Activated T-helper 17 cell treated with anti-CD3 and anti-CD28 coated beads, Interleukin-2, amount 50 U/mL, for 72 hours (primary cell): ENCODE data around the gene CAPN9. TPM values are rescaled to one million over a fixed set of nuclear protein-coding genes. Genes with fewer than 3 reads are reported as not detected.
"Not testable (repeated sequence)": the region's sequence is repeated elsewhere in the genome, so short reads cannot be mapped to it uniquely, and the experiment has no call there.

Experiments used
- ATAC-seq: fragments of 150-1000 bp; cut with Tn5 transposase; replicated peaks from 2 replicates; pipeline ENCODE4 v1.10.0; 2021; ENCODE audit warnings: mild to moderate bottlenecking, moderate library complexity
- H3K27ac Mint-ChIP-seq: one replicate; pipeline ENCODE4 v1.8.0; 2022; ENCODE audit warnings: mixed read lengths
- H3K27me3 Mint-ChIP-seq: one replicate; pipeline ENCODE4 v1.8.0; 2022; ENCODE audit warnings: mixed read lengths
- H3K36me3 Mint-ChIP-seq: one replicate; pipeline ENCODE4 v1.8.0; 2022; ENCODE audit warnings: low read depth, mild to moderate bottlenecking, mixed read lengths
- H3K4me1 Mint-ChIP-seq: one replicate; pipeline ENCODE4 v1.8.0; 2022; ENCODE audit warnings: mixed read lengths
- H3K4me3 Mint-ChIP-seq: one replicate; pipeline ENCODE4 v1.8.0; 2022; ENCODE audit warnings: mild to moderate bottlenecking, mixed read lengths
- H3K9me3 Mint-ChIP-seq: one replicate; pipeline ENCODE4 v1.8.0; 2022; ENCODE audit warnings: mixed read lengths
- total RNA-seq, 2 donors: library from RNA; stranded (reverse); gene quantifications; one replicate each; pipeline ENCODE4 v1.2.3, GENCODE V29; 2022

CAPN9 gene
- total RNA-seq, 2 donors from 2014 or later: not detected

GRCh38 chr1:230706887-230707731 is 40.1 kb upstream of the CAPN9 start:
- H3K9me3 Mint-ChIP-seq: no peaks in the 10 kb centered on the region
- no peak overlapping the region for H3K27ac Mint-ChIP-seq
- H3K27me3 Mint-ChIP-seq: peaks cover 3% of the 10 kb centered on the region
- ATAC-seq: no peak
- H3K36me3 Mint-ChIP-seq: no peaks in the 10 kb centered on the region
- peaks cover 5% of the 10 kb centered on the region for H3K4me1 Mint-ChIP-seq
- H3K4me3 Mint-ChIP-seq: no peak overlapping the region

GRCh38 chr1:230707732-230708630 is 39.2 kb upstream of the CAPN9 start:
- Mint-ChIP-seq H3K9me3 (no peaks in the 10 kb centered on the region), H3K27me3 (peaks cover 6% of the 10 kb centered on the region), H3K4me3 (no peak overlapping the region), H3K36me3 (no peaks in the 10 kb centered on the region), H3K4me1 (peaks cover 5% of the 10 kb centered on the region), H3K27ac (no peak overlapping the region)
- ATAC-seq: no peak

GRCh38 chr1:230708631-230709580 is 38.3 kb upstream of the CAPN9 start:
- Mint-ChIP-seq H3K4me3 (no peak overlapping the region), H3K36me3 (no peaks in the 10 kb centered on the region), H3K27ac (no peak overlapping the region)

GRCh38 chr1:230709619-230710542 is 37.3 kb upstream of the CAPN9 start:
- H3K36me3 Mint-ChIP-seq: no peaks in the 10 kb centered on the region
- H3K27me3 Mint-ChIP-seq: peaks cover 11% of the 10 kb centered on the region
- no peak for ATAC-seq
- H3K27ac Mint-ChIP-seq: no peak overlapping the region
- H3K9me3 Mint-ChIP-seq: no peaks in the 10 kb centered on the region
- peaks cover 5% of the 10 kb centered on the region for H3K4me1 Mint-ChIP-seq
- no peak overlapping the region for H3K4me3 Mint-ChIP-seq

More at GRCh38 chr1:230708631-230709580, 38.3 kb upstream of the CAPN9 start:
- Mint-ChIP-seq H3K9me3 (no peaks in the 10 kb centered on the region), H3K4me1 (peaks cover 5% of the 10 kb centered on the region), H3K27me3 (peaks cover 8% of the 10 kb centered on the region)
- no peak for ATAC-seq

- peaks cover 11% of the 10 kb centered on the region for H3K27me3 Mint-ChIP-seq
- ATAC-seq: no peak
- H3K4me3 Mint-ChIP-seq: no peak overlapping the region
- H3K4me1 Mint-ChIP-seq: peaks cover 5% of the 10 kb centered on the region
- H3K36me3 Mint-ChIP-seq: no peaks in the 10 kb centered on the region
- H3K9me3 Mint-ChIP-seq: peaks cover under 1% of the 10 kb centered on the region
- H3K27ac Mint-ChIP-seq: no peak overlapping the region
Measured at GRCh38 chr1:230710543-230710904, 36.7 kb upstream of the CAPN9 start.

- H3K27me3 Mint-ChIP-seq: peaks cover 11% of the 10 kb centered on the region
- peaks cover 4% of the 10 kb centered on the region for H3K9me3 Mint-ChIP-seq
- H3K27ac Mint-ChIP-seq: no peak overlapping the region
- peaks cover 5% of the 10 kb centered on the region for H3K4me1 Mint-ChIP-seq
- H3K4me3 Mint-ChIP-seq: no peak overlapping the region
- H3K36me3 Mint-ChIP-seq: no peaks in the 10 kb centered on the region
- ATAC-seq: no peak
Measured at GRCh38 chr1:230711245-230711644, 35.9 kb upstream of the CAPN9 start.

GRCh38 chr1:230712470-230712942 is 34.7 kb upstream of the CAPN9 start:
- H3K27ac Mint-ChIP-seq: no peak overlapping the region
- no peaks in the 10 kb centered on the region for H3K36me3 Mint-ChIP-seq
- peaks cover 15% of the 10 kb centered on the region for H3K27me3 Mint-ChIP-seq

GRCh38 chr1:230713138-230713537 is 34.0 kb upstream of the CAPN9 start:
- H3K27me3 Mint-ChIP-seq: peaks cover 13% of the 10 kb centered on the region

More at GRCh38 chr1:230712470-230712942, 34.7 kb upstream of the CAPN9 start:
- H3K9me3 Mint-ChIP-seq: peaks cover 8% of the 10 kb centered on the region
- peaks cover 4% of the 10 kb centered on the region for H3K4me1 Mint-ChIP-seq
- no peak for ATAC-seq
- H3K4me3 Mint-ChIP-seq: no peak overlapping the region

GRCh38 chr1:230713547-230713914 is 33.7 kb upstream of the CAPN9 start:
- no peak overlapping the region for H3K27ac Mint-ChIP-seq
- H3K9me3 Mint-ChIP-seq: peaks cover 8% of the 10 kb centered on the region
- no peaks in the 10 kb centered on the region for H3K36me3 Mint-ChIP-seq
- H3K27me3 Mint-ChIP-seq: peaks cover 16% of the 10 kb centered on the region
- no peaks in the 10 kb centered on the region for H3K4me1 Mint-ChIP-seq
- no peak for ATAC-seq
- H3K4me3 Mint-ChIP-seq: no peak overlapping the region

More at GRCh38 chr1:230713138-230713537, 34.0 kb upstream of the CAPN9 start:
- no peak for ATAC-seq
- no peak overlapping the region for H3K27ac Mint-ChIP-seq
- no peak overlapping the region for H3K4me3 Mint-ChIP-seq
- peaks cover 8% of the 10 kb centered on the region for H3K9me3 Mint-ChIP-seq
- H3K4me1 Mint-ChIP-seq: no peaks in the 10 kb centered on the region
- no peaks in the 10 kb centered on the region for H3K36me3 Mint-ChIP-seq

- H3K4me1 Mint-ChIP-seq: no peaks in the 10 kb centered on the region
- peaks cover 17% of the 10 kb centered on the region for H3K27me3 Mint-ChIP-seq
- no peak within 1 kb of the TSS for H3K27ac Mint-ChIP-seq
- no peaks in the 10 kb centered on the region for H3K36me3 Mint-ChIP-seq
- H3K4me3 Mint-ChIP-seq: no peak within 1 kb of the TSS
- H3K9me3 Mint-ChIP-seq: peaks cover 8% of the 10 kb centered on the region
- ATAC-seq: no peak
Measured at GRCh38 chr1:230713915-230714764, 33.0 kb upstream of the CAPN9 start, which contains the start of gene AGT. AGT (minus strand) TSS chr1:230714122; CDS start chr1:230710823, 3,299 bp downstream.

GRCh38 chr1:230715510-230715909 is 31.7 kb upstream of the CAPN9 start:
- no peak for ATAC-seq
- Mint-ChIP-seq H3K9me3 (peaks cover 8% of the 10 kb centered on the region), H3K4me1 (no peaks in the 10 kb centered on the region), H3K36me3 (no peaks in the 10 kb centered on the region), H3K4me3 (no peak overlapping the region), H3K27me3 (peaks cover 18% of the 10 kb centered on the region), H3K27ac (no peak overlapping the region)

- not testable (repeated sequence) for H3K36me3 Mint-ChIP-seq, H3K4me1 Mint-ChIP-seq, H3K27ac Mint-ChIP-seq, H3K4me3 Mint-ChIP-seq, H3K9me3 Mint-ChIP-seq, ATAC-seq
- peaks cover 21% of the 10 kb centered on the region for H3K27me3 Mint-ChIP-seq
Measured at GRCh38 chr1:230716453-230716852, 30.7 kb upstream of the CAPN9 start.
